Hematopoietic multipotent progenitor cell treated with erythropoietin and hydrocortisone succinate and interleukin-3 and kit ligand, for 4 days (in vitro differentiated cells): ENCODE results near the gene KCNIP4.
"Not testable (repeated sequence)": the region's sequence is repeated elsewhere in the genome, so short reads cannot be mapped to it uniquely, and the experiment has no call there.

ENCODE experiments used
- DNase-seq: peaks from one replicate; pipeline ENCODE4 v3.0.0-alpha.2; 2015

Gene KCNIP4

DNA sequence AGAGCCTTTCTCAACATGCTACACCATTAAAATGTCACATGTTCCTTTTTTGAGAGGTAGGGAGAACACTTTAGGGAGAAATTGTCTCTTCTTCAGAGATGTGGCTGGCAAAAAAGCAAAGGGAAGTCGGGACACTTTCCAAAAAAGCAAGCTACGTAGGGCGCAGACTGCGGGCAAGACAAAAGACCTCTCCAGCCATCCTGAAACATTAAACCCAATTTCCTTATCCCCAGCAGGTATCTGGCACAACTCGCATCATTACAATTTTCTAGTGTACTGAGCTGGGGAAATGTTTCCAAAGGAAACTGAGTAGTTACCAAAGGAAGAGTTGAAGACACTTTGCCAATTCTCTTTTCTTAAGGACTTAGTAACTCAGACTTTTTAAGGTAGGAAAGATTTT, 1132.3 kb downstream of the KCNIP4 start:
- DNase-seq: no peak

DNA sequence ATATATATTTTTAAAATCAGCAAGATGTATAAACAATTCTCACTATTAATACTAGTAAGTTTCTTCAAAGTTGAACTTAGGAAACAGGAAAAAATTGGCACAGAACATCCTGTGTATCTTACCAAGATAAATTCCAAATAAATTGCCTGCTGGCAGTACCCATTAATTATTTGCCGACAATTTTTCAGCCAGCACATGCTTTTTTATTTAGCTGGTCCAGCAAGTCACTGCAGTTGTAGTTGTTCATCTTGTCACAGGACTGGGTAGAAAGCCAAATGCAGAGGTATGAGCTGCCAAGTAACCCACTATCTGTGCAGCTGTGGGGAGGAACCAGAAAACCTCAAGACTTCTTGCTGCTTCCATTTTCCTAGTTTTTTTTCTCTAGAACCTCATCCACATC, 1134.9 kb downstream of the KCNIP4 start:
- no peak for DNase-seq

DNA sequence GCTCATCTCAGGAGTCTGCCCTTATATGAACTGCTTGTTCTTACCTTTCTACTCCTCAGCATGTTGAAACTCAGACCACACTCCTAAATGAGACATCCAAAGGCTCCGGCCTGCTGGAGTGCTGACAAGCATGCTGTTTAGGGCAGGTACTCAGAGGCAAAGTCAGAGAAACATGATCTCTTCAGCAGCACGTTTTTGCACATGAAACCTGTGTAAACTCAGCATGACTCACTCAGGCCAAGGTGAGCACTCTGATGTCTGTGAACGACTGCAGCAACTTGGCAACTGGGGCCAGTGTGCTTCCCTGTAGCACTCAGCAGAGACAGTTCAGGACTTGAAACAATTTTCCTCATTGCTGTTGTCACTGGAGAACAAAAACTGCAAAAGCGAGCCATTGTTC, 1138.8 kb downstream of the KCNIP4 start:
- no peak for DNase-seq

DNA sequence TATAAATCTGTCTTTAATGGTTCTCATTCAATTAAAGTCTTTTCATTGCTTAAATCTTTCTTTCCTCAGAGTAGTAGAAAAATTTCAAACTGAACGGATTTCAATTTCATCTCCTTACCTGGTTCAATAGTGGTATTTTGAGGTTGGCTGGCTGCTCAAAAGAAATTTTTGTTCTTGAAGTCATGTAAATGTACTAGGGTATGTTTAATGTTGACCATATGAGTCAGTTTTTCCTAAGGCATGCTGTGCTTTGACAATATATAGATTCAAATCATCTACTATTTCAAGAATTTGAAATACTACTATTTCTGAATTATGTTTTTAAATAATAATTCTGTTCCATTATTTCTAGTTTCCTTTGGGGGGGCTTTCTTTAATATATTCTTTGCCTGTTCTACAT, 1142.9 kb downstream of the KCNIP4 start:
- no peak for DNase-seq

DNA sequence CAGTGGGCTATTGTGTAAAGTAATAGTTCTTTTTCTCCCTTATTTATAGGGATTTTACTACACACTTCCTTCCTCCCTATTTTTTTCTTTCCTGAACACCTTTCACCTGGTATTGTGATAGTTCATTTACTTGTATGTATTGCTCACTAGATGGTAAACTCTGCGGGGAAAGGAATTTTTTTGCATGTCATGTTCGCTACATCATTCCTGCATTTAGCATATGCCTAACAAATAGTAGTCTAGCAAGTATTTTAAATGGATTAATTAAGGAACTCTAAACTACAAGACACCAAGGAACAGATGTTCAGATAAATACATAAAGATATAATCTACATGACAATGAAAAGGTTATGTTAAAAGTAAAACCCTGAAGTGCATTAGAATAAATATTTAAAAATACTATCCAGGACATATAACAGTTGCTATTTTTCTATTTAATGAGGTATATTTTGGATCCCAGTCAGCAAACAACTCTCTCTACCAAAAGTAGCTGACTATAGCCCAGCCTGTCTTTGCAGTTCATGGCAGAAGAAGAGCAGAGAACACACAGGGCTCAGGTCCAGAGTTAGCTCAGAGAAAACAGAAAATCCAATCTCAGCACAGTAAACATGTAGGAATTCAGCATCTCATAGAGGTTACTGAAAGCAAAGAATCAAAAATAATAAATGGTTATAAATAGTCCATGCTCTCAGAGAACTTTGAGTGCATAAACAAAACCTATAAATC, 1160.5 kb downstream of the KCNIP4 start:
- DNase-seq: no peak

DNA sequence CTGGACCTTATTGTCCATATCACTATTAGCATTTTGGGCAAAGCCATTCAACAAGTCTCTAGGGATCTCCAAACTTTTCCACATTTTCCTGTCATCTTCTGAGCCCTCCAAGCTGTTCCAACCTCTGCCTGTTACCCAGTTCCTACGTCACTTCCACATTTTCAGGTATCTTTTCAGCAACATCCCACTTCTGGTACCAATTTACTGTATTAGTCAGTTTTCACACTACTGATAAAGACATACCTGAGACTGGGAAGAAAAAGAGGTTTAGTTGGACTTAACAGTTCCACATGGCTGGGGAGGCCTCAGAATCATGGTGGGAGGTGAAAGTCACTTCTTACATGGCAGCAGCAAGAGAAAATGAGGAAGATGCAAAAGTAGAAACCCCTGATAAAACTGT, 1165.4 kb downstream of the KCNIP4 start:
- DNase-seq: not testable (repeated sequence)

DNA sequence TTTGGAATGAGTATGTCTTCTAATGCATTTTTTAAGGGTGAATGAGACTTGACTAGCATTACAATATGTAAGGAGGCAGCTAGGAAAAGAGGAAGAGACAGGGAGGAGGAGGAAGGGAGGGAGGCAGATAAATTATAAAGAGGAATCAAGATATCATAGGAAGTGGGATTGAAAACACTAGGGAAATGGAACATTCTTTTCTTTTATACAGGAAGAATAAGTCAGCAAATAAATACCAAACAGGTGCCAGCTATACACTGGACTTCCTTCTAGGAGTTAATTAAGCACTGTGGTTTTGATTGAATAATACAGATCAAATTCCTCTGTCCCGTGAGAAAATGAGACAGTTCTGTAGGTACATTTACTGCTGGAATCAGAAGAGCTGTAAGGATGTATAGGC, 1169.7 kb downstream of the KCNIP4 start:
- DNase-seq: no peak

DNA sequence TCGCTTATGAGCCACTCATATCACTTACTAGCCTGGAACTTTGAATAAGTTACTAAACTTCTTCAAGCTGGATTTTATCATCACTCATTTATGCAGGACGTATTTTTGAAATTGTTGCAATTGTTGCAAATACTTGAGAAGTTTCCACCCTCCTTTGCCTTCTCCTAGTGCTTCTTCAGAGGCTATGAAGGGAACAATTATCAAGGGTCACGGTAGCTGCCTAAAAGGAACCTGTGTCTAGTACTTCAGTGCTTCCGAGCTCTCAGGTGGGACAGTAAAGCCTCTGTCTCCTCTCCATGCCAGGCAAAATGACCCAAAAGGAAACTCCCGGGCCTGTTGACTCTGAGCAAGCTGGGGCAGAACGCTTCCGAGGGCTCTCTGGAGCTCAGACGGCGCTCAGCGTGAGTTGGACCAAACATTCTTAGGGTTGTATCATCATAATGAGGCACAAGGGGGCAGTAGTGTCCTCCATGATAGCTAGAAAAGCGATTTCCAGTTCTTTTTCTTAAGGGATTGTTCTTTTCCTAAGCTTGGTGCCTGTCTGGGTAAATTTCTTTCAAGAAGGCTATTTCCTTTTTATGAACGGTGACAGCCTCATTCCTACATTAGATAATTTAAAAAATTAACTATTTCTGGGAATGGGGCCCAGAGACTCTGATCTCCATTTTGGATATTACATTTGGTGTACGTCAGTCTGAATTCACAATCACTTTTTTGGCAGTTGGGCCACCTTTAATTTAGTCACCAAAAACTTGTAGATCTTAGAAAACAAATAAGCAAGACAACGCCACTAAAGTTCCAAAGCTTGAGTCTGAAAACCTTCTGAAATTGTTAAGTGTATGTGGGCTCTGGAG, 1175.2 kb downstream of the KCNIP4 start:
- peak; percentile 72 for DNase-seq

DNA sequence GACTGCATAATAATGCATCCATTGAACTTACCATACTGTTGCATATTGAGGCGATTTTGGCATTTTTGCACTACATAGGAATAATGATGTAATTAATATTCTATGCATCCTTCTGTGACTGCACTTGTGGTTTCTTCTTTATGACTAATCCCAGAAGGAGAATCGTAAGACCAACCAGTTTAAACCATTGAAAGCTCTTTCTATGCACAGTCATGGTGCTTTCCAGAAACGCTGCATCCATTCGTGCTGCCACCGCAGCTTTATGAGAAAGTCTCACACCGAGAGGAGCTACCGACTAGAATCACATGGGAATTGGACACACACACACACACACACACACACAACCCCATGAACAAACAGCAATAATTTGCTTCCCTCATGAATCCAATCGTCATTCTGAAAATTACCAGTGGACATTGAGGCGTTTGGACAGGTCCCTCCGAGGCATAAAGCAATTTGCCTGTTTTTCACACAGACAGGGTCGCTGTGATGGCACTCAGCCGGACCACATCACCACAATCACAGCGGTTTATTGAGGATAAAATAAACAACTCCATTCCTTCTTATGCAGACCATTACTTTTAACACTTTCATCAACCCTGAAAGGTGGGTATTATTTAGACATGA, 1184.1 kb downstream of the KCNIP4 start:
- no peak for DNase-seq

DNA sequence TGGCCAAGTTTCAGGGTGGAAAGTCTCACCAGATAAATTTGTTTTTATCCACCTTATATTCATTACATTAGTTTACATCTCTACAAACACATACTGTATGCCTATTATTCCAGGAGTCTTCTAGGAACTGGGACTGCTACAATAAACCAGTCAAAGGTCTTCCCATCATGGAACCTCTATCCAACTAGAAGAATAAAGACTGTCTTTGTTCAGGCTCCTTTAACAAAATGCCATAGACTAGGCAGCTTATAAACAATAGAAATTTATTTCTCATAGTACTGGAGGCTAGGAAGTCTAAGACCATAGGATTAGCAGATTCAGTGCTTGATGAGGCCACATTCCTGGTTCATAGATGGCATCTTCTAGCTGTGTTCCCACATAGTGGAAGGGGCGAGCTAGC, 1186.7 kb downstream of the KCNIP4 start:
- no peak for DNase-seq

DNA sequence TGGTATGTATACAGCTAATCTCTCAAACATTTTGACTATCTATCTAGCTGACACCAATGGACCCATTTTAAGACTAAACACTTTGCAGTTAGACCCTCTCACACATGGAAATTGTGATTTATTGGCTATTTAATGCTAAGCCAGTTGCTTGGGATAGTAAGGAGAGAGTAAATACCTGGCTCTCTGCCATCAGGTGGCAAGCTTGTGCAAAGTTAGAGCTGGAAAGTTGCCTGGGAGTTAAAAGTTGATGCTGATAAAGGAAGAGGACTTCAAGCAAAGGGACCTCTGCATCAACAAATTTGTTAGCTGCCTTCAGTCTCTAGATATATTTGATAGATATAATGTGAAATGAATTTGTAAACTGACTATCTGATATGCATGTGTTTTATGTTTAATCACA, 1187.2 kb downstream of the KCNIP4 start:
- DNase-seq: no peak

DNA sequence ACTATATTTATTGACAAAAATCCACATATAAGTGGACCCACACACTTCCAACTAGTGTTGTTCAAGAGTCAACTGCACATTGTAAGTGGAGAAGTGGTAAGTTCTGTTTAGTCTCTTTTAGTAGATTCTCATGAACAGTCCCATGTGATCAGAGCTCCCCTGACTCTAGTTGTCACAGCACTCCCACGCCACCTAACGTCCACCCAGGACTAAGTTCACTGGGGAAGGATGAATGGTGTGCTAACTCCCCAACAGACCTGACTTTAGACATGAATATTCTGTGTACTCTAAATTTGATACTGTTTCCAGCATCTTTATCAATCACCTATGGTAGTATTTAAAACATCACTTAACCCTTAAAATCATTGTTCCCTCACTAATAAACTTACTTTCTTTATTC, 1188.5 kb downstream of the KCNIP4 start:
- no peak for DNase-seq

DNA sequence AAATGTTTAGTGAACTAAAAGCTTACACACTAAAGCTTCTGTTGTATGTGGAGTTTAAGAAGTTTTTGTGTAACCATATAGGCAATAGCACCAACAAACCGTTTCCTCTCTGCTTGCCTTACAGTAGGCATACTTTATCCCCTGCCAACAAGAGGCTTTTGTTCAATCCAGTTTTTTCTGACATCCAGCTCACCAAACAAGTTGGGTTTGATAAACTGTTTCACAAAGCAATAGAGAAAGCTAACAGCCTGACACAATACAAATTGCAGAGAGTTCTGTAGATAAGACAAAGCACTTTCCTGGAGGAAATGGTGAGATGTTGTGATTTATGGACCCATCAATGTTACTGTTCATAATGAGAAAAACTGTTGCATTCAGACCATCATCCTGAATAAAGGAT, 1194.5 kb downstream of the KCNIP4 start:
- DNase-seq: no peak

DNA sequence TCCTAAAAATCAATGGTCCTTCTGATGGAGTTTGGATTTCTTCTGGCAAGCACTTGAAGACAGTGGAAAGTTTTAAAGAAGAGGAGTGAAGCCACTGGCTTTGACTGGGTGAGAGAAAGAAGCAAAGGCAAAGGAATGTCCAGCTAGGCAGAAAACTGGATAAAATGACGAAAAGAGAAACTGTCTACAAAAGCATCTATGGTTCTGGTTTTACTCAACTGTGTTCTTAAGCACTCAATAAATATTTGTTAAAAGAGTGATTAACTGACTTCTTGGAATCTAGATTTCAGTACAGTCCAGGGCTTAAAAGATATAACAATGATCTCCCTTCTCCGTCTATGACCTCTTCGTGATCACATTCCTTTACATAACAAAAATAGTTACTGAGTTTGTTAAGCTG, 1195.9 kb downstream of the KCNIP4 start:
- DNase-seq: no peak

DNA sequence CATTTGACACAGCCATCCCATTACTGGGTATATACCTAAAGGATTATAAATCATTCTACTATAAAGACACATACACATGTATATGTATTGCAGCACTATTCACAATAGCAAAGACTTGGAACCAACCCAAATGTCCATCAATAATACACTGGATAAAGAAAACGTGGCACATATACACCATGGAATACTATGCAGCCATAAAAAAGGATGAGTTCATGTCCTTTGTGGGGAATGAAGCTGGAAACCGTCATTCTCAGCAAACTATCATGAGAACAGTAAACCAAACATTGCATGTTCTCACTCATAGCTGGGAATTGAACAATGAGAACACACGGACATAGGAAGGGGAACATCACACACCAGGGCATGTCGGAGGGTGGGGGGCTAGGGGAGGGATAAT, 1202.6 kb downstream of the KCNIP4 start:
- DNase-seq: not testable (repeated sequence)

DNA sequence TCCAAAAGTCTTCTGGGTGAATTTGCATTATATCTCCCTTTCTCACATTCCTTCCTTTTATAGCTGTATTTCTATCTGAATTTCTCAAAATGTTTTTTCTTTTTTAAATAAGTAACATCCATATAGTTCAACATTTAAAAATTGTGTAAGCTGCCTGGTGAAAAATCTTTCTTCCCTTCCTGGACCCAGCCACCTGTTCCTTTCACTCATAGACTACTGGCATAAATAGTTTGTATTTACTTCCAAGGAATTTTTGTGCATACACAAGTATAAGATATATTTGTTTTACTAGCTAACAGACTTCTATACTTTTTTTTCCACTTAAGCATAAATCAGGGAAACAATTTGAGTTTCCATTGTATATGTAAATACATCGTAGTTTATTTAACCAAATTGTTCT, 1212.6 kb downstream of the KCNIP4 start:
- DNase-seq: no peak

DNA sequence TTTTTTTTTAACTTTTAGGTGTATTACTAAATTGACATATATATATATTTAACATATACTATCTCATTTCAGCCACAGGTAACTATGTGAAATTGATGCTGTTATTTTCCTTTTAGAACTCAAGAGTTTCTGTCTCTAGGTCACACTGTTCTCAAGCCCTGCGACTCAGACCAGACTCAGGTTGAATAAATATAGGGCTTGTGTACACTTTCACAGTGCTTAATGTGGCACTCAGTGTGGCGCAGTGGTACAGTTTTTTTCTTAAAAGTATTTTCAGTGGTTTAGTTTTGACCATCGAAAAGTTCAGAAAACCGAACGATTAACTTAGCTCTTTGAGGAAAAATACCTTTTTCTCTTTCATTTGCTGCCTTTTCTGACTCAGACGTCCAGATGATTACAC, 1223.7 kb downstream of the KCNIP4 start:
- no peak for DNase-seq

DNA sequence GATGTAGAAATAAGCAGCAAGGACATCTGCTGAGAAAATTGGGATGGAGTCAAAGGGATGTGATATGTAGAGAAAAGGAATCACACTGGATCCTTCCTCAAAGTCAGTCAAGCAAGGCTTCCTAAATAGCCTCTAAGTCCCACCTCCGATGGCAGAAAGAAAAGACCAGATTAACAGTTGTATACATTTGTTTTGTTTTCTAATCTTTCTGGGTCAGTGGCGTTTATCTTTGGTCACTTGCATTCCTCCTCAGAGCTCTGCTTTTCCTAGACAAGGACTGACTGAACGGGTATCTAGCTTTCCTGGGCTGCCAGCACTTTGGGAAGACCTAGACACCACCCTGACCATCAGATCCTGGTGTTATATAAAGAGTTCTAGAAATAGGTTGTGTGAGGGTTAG, 1225.1 kb downstream of the KCNIP4 start:
- no peak for DNase-seq

DNA sequence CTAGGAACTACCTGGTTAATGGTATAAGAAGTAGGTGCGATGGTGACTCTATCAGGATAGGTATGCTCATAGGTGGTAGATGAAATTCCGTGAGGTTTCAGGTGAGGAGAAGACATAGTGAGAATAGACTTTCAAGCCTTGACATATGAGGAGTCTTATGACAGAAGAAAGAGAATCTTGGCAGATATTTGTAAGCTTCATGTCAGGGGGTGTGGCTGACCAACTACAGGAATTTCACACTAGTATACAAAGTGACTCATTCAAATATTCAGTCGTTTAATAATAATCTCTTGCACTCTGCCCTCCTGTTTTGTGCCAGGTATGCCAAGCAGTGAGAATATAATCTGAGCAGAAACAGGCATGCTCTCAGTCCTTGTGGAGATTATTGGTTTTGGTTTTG, 1225.6 kb downstream of the KCNIP4 start:
- DNase-seq: no peak

DNA sequence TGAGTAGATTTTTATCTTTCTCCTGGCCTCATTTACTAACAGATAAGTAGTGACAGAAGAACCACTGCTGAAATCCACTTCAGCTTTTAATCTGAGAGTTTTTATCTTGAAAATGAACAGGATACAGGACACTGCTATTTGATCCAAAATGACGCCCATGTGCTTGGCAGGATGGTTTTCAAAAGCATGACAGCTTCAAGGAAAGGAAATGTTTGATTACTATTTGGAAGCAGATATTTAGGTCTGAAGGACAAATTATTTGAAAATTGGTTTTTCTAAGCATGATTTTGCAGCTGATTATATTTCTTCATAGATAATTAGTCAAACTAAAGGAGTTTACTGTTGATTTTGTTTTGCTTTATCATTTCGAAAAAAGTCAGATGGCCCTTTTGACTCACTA, 1237.2 kb downstream of the KCNIP4 start:
- no peak for DNase-seq

DNA sequence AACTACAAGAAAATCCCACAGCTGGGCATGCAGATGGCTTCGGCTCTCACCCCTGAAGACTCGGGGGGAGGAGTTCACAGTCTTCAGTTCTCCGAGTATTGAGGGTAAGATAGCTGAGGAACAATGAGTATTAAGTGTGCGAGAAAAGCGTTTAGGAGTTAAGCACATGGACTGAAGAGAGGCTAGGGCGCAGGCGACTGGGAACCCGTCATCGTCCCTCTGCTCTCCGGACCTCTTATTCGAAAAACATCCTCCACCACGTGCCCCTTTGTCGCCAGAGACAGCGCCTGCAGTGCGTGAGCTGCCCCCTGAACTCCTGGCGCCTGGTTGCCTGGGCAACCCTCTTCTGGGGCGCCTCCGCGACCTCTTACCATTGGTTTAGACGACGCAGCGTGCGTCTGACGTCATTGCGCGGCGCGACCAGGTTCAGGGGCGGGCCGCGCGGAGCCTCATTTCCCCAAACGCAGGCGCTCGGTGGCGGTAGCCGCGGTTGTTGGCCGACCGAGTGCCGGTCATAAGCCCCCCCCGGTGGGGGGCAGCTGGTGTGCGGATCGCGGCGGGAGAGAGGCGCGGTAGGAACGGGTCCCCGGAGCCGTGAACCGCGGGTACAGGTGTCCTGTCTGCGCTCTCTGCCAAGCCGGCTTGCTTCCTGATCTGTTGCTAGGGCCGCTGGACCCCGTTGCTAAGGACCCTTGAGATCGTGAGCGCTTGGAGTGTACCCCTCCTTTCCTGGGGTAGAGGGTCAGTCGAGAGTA, 1248.4 kb downstream of the KCNIP4 start, which contains the start of gene PACRGL:
Gene PACRGL, plus strand, starts transcription at position 452 of the 755 bp plus-strand sequence. CDS start 4,024 bp downstream, outside the sequence.
- DNase-seq: peak; percentile 98

DNA sequence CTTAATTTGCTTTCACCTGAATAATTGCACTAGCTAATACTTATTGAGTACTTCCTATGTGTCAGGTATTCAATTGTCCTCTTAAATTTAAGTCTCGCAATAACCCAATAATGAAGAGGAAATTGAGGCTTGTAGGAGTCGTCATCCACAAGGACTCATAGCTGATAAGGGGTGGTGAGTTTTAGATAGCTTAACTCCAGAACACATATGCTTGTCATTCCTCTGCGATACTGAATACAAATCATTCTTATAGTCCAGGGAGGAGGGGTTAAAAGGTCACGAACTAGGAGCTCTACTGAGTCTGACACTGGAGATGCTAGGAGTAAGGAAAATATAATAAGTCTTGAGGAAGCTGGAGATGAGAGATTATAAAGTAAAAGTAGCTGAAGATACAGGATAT, 1249.8 kb downstream of the KCNIP4 start:
- DNase-seq: peak; percentile 33

DNA sequence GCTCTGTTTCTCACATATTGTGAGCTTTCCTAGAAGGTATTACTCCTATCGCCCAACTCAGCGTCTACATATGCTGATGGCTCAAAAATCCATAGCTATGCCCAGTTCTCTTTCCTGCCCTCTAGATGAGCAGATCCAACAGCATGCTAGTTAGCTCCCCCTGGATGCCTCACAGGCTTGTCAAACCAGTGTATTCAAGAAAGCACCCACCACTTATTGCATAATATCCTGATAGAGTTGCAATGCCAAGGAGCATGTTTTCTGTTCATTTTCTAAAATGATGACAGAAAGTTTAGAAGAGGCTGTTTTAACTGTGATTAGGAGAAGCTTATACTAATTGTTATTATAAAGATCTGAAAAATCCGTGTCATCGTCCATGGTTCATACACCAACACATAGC, 1250.2 kb downstream of the KCNIP4 start:
- peak; percentile 61 for DNase-seq
